Measurements from ENCODE around the gene CASS4. TPM values are rescaled to one million over a fixed set of nuclear protein-coding genes. Genes with fewer than 3 reads are reported as not detected.

Gene CASS4
- total RNA-seq, 1 experiment from 2014 or later = 0.64 TPM

DNA sequence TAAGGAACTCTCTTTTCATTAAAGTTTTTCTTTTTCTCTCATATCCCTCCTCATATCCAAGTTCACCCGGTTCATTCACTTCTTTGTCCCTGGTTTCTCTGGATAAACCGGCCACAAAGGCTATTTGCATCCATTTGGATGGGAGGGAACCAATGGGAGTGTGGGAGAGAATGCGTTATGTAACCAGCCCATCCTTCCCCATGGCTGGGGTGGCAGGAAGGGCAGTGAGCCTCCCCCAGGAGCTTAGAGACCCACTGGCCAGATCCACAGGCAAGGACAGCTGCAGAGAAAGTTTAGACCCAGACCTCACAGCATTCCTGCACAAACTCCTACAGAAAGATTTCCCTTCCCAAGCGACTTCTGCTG, 10.7 kb downstream of the CASS4 start:
- intact Hi-C loops (cut with micrococcal nuclease; ENCODE audit: unreplicated experiment) = loop anchor here (1.0 kb wide), 1 partner anchor 35 kb away; no protein-coding TSS in a partner anchor
- Mint-ChIP-seq H3K27ac (ENCODE audit: unreplicated experiment) (no peak overlapping the region), H3K4me1 (ENCODE audit: low read depth, unreplicated experiment) (peaks cover 26% of the 10 kb centered on the region), H3K36me3 (ENCODE audit: insufficient read depth, unreplicated experiment) (no peaks in the 10 kb centered on the region), H3K27me3 (ENCODE audit: insufficient read depth, unreplicated experiment) (no peaks in the 10 kb centered on the region), H3K9me3 (ENCODE audit: unreplicated experiment) (no peaks in the 10 kb centered on the region), H3K4me3 (ENCODE audit: unreplicated experiment) (no peak overlapping the region)
- BruUV-seq (replicated peaks) = no TSS peak
- DNase-seq = no peak
- ChIA-PET POLR2A (no interaction called here), CTCF (interaction anchor here (1.4 kb wide), 1 partner anchor 31 kb away, joined by 4 read pairs; the partner anchor contains the start of genes AURKA and CSTF1)
- H3K36me3 ChIP-seq (ENCODE audit: control insufficient read depth, insufficient read depth, low read length) = no peaks in the 10 kb centered on the region
- no peaks in the 10 kb centered on the region for H3K27me3 ChIP-seq (replicated peaks; ENCODE audit: control insufficient read depth, insufficient read depth, low read length)
- H3K4me3 ChIP-seq (ENCODE audit: low read depth, low read length) = no peak overlapping the region
- H3K9me3 ChIP-seq = no peaks in the 10 kb centered on the region
- H3K4me1 ChIP-seq = peaks cover 20% of the 10 kb centered on the region
- TF ChIP-seq, protein P1, sequence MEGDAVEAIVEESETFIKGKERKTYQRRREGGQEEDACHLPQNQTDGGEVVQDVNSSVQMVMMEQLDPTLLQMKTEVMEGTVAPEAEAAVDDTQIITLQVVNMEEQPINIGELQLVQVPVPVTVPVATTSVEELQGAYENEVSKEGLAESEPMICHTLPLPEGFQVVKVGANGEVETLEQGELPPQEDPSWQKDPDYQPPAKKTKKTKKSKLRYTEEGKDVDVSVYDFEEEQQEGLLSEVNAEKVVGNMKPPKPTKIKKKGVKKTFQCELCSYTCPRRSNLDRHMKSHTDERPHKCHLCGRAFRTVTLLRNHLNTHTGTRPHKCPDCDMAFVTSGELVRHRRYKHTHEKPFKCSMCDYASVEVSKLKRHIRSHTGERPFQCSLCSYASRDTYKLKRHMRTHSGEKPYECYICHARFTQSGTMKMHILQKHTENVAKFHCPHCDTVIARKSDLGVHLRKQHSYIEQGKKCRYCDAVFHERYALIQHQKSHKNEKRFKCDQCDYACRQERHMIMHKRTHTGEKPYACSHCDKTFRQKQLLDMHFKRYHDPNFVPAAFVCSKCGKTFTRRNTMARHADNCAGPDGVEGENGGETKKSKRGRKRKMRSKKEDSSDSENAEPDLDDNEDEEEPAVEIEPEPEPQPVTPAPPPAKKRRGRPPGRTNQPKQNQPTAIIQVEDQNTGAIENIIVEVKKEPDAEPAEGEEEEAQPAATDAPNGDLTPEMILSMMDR (IDR thresholded peaks at IDR 0.05; ENCODE audit: insufficient read depth in 1 of 2, low read depth in 1 of 2, low read length in 1 of 2, severe bottlenecking in 1 of 2, unreplicated experiment in 1 of 2) = no peak

DNA sequence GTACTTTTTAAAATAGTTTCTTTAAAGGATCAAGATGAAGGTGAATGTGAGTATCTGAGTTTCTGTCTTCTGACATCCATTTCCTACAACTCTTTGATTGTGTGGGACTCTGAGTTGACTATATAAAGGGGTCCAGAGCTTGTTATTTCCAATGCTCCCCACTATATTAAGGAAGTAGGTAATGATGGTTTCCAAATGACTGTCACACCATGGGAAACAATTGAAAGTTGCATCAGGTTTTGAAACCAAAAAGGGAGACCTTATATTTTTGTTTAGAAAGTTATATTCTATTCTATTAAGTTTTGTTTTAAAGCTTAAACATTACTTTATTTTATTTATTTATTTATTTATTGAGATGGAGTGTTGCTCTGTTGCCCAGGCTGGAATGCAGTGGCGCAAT, 11.2 kb downstream of the CASS4 start:
- intact Hi-C loops (cut with micrococcal nuclease; ENCODE audit: unreplicated experiment) = no loop called here

DNA sequence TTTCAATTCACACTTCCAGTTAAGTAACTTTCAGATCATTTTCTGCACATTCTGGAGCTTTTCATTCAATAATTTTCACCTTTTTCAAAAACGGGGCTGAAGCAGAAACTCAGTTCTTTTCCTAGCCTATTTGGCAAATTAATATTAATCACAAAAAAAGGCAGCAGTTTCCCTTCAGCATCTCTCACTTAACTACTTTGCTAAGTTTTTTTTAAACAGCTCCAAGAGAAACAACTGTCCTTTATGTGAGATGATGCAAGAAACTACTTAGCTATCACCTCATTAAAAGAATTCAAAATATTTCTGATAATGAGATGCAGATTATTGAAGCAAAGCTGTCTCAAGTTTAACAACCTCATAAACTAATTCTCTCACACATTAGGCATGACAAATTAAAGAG, 11.8 kb downstream of the CASS4 start:
- no peaks in the 10 kb centered on the region for H3K27me3 ChIP-seq (replicated peaks; ENCODE audit: control insufficient read depth, insufficient read depth, low read length)
- ChIA-PET POLR2A (interaction anchor here (0.5 kb wide), 1 partner anchor 12 kb away, joined by 5 read pairs; the partner anchor contains the start of gene CASS4), CTCF (interaction anchor here (0.7 kb wide), 1 partner anchor 863 kb away, joined by 3 read pairs; no protein-coding TSS in a partner anchor)
- Mint-ChIP-seq H3K4me3 (ENCODE audit: unreplicated experiment) (no peak overlapping the region), H3K9me3 (ENCODE audit: unreplicated experiment) (no peaks in the 10 kb centered on the region), H3K4me1 (ENCODE audit: low read depth, unreplicated experiment) (peaks cover 18% of the 10 kb centered on the region), H3K36me3 (ENCODE audit: insufficient read depth, unreplicated experiment) (no peaks in the 10 kb centered on the region), H3K27me3 (ENCODE audit: insufficient read depth, unreplicated experiment) (no peaks in the 10 kb centered on the region), H3K27ac (ENCODE audit: unreplicated experiment) (no peak overlapping the region)
- BruUV-seq (replicated peaks) = no TSS peak
- no peaks in the 10 kb centered on the region for H3K36me3 ChIP-seq (ENCODE audit: control insufficient read depth, insufficient read depth, low read length)
- no peaks in the 10 kb centered on the region for H3K9me3 ChIP-seq
- no peak overlapping the region for H3K4me3 ChIP-seq (ENCODE audit: low read depth, low read length)
- H3K4me1 ChIP-seq = peaks cover 20% of the 10 kb centered on the region
- no peak for DNase-seq
- TF ChIP-seq, protein P1 (IDR thresholded peaks at IDR 0.05; ENCODE audit: insufficient read depth in 1 of 2, low read depth in 1 of 2, low read length in 1 of 2, severe bottlenecking in 1 of 2, unreplicated experiment in 1 of 2) = no peak
- intact Hi-C loops (cut with micrococcal nuclease; ENCODE audit: unreplicated experiment) = no loop called here

More for the DNA sequence above, 11.2 kb downstream of the CASS4 start:
- no peaks in the 10 kb centered on the region for H3K36me3 Mint-ChIP-seq (ENCODE audit: insufficient read depth, unreplicated experiment)
- no peak overlapping the region for H3K4me3 Mint-ChIP-seq (ENCODE audit: unreplicated experiment)
- Histone ChIP-seq H3K27me3 (replicated peaks; ENCODE audit: control insufficient read depth, insufficient read depth, low read length) (no peaks in the 10 kb centered on the region), H3K4me1 (peaks cover 20% of the 10 kb centered on the region), H3K4me3 (ENCODE audit: low read depth, low read length) (no peak overlapping the region), H3K9me3 (no peaks in the 10 kb centered on the region), H3K36me3 (ENCODE audit: control insufficient read depth, insufficient read depth, low read length) (no peaks in the 10 kb centered on the region)
- H3K27ac Mint-ChIP-seq (ENCODE audit: unreplicated experiment) = no peak overlapping the region
- peaks cover 22% of the 10 kb centered on the region for H3K4me1 Mint-ChIP-seq (ENCODE audit: low read depth, unreplicated experiment)
- CTCF ChIA-PET = interaction anchor here (0.7 to 1.4 kb wide), 2 partner anchors 31 to 864 kb away, joined by 3 to 4 read pairs; partner anchors contain the start of genes AURKA and CSTF1
- POLR2A ChIA-PET = interaction anchor here (0.5 kb wide), 1 partner anchor 11 kb away, joined by 5 read pairs; the partner anchor contains the start of gene CASS4
- no peaks in the 10 kb centered on the region for H3K9me3 Mint-ChIP-seq (ENCODE audit: unreplicated experiment)
- DNase-seq = no peak
- TF ChIP-seq, protein P1 (IDR thresholded peaks at IDR 0.05; ENCODE audit: insufficient read depth in 1 of 2, low read depth in 1 of 2, low read length in 1 of 2, severe bottlenecking in 1 of 2, unreplicated experiment in 1 of 2) = no peak
- H3K27me3 Mint-ChIP-seq (ENCODE audit: insufficient read depth, unreplicated experiment) = no peaks in the 10 kb centered on the region
- BruUV-seq (replicated peaks) = no TSS peak
